Raji (cell line): ENCODE results near the gene PRUNE2.

Source experiments
- POLR2A ChIP-seq: IDR thresholded peaks from 2 replicates; pipeline ENCODE4 v1.6.1; 2011; ENCODE audit warnings: low read depth, low read length, control low read depth; ENCODE audit not compliant: insufficient read depth

PRUNE2 gene

GRCh38 chr9:76716085-76716672 lies 189.7 kb downstream of the PRUNE2 start:
- no peak for TF ChIP-seq POLR2A

- TF ChIP-seq POLR2A, result no peak
Measured at GRCh38 chr9:76713381-76713780, 192.5 kb downstream of the PRUNE2 start.

GRCh38 chr9:76709020-76709419 lies 196.9 kb downstream of the PRUNE2 start:
- no peak for TF ChIP-seq POLR2A

- TF ChIP-seq POLR2A, result no peak
Measured at GRCh38 chr9:76707510-76707909, 198.4 kb downstream of the PRUNE2 start.

- TF ChIP-seq POLR2A, result no peak
Measured at GRCh38 chr9:76704593-76705204, 201.2 kb downstream of the PRUNE2 start.

GRCh38 chr9:76703270-76703669 lies 202.6 kb downstream of the PRUNE2 start:
- TF ChIP-seq POLR2A, result no peak

GRCh38 chr9:76701441-76702039 lies 204.4 kb downstream of the PRUNE2 start:
- no peak for TF ChIP-seq POLR2A

GRCh38 chr9:76700916-76701315 lies 205.0 kb downstream of the PRUNE2 start:
- TF ChIP-seq POLR2A, result no peak

GRCh38 chr9:76699971-76700370 lies 205.9 kb downstream of the PRUNE2 start:
- TF ChIP-seq POLR2A, result no peak

GRCh38 chr9:76697554-76697953 lies 208.4 kb downstream of the PRUNE2 start:
- TF ChIP-seq POLR2A, result no peak

- no peak for TF ChIP-seq POLR2A
Measured at GRCh38 chr9:76697081-76697480, 208.8 kb downstream of the PRUNE2 start.

GRCh38 chr9:76693912-76694311 lies 212.0 kb downstream of the PRUNE2 start:
- TF ChIP-seq POLR2A, result no peak

GRCh38 chr9:76692458-76693129 lies 213.3 kb downstream of the PRUNE2 start:
- TF ChIP-seq POLR2A, result no peak

GRCh38 chr9:76691517-76692313 lies 214.2 kb downstream of the PRUNE2 start:
- no peak for TF ChIP-seq POLR2A

GRCh38 chr9:76690973-76691370 lies 214.9 kb downstream of the PRUNE2 start:
- no peak for TF ChIP-seq POLR2A
